Stimulated activated CD8-positive, alpha-beta memory T cell treated with anti-CD3 and anti-CD28 coated beads, Interleukin-15, amount 100 ng/mL, for 4 hours (primary cell): ENCODE results near the gene TRIP6.
"Not testable (repeated sequence)": the region's sequence is repeated elsewhere in the genome, so short reads cannot be mapped to it uniquely, and the experiment has no call there.

ENCODE experiments used
- DNase-seq, 2 donors: peaks; one replicate each; pipeline ENCODE4 v3.0.0-alpha.2; 2020; ENCODE audit warnings: low read depth in 2 of 2

TRIP6 gene

DNA sequence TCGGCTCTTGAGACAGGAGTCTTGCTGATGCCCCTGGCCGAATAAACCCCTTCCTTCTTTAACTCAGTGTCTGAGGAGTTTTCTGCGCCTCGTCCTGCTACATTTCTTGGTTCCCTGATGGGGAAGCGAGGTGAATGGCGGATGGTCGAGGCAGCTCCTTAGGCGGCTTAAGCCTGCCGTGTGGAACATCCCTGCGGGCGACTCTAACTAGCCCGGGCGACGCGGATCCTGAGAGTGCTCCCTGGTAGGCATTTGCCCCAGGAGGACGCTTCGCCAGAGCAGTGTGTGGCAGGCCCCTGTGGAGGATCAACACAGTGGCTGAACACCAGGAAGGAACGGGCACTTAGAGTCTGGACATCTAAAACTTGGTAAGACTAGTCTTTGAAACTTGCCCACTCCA is 27.8 kb upstream of the TRIP6 start:
- no peak for DNase-seq

DNA sequence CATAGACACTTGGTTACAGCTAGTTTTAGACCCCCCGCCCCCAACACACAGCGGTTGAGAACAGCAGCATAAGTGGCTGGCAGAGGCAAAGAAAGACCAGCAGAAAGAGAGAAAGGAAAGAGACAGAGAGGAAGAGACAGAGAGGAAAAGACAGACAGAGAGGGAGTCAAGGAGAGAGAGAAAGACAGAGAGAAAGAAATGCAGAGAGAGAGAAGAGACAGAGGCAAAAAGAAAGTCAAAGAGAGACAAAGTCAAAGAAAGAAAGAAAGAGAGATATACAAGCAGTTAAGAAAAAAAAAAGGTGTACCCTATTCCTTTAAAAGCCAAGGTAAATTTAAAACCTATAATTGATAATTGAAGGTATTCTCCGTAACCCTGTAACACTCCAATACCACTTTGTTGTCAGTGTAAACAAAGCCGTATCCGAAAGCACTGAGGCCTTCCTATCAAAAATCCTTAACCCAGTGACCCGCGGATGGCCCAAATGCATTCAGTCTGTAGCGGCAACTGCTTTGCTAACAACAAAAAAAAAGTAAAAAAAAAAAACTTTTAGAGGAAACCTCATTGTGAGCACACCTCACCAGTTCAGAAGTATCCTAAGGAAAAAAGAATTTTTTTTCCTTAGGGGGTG is 26.6 kb upstream of the TRIP6 start:
- DNase-seq = no peak

DNA sequence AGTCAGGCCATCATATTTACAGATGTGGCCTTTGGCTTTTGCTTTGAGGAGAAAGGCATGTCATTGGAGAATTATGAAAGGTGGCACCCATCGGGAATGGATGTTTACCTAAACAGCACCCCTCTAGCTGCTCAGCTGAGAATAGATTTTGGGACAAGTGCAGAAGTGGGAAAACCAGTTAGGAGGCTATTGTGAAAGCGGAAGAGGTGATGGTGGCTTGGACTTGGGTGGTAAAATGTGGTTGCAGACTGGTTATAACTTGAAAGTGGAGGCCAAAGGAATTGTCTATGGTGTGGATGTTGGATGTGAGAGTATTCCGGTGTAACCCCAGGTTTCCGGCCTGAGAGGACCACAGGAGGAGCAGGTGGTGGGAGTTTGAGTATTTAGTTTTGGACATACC is 19.8 kb upstream of the TRIP6 start:
- DNase-seq = no peak

DNA sequence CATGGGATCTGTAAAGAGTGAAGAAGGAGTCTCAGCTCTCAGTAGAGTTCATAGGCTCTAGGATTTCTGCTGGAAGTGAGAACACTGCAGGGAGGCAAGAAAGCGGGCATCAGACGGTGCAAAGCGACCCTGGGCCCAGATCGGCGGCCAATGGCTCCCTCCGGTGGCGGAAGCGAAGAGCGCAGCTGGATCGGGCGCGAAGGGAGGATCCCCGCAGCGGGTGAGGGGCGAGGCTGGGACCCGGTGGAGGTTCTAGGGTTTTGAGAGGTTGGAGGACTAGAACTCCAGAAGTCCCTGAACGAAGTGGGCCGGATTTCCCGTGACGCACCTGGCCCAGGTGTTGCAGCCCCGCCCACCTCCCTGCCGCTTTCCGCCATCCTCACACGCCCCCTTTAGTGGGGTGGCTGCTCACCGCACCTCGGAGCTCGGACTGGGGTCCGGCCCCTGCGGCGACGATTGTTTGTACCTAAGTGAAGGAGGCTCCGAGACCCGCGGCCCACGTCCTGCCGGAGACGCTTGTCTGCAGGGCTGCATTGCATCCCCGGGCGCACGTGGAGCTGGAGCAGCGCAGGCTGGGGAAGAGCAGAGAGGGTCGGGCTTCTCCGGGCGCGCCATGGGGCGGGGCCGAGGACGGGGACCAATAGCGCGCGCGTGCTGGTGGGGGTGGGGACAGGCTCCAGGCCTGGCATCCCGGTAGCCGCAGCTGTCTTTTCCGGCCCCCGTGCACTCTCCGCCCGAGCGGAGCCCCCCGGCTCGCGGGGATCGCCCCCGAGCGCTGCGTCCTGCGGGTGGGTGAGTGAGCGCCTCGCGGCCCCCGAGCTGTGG is 14.9 kb upstream of the TRIP6 start, which contains the start of gene SLC12A9:
SLC12A9 (plus strand) TSS at position 666 of the 825 bp plus-strand sequence. CDS start 1,485 bp downstream, outside the sequence.
- peak; percentile 61 to 69 for DNase-seq

DNA sequence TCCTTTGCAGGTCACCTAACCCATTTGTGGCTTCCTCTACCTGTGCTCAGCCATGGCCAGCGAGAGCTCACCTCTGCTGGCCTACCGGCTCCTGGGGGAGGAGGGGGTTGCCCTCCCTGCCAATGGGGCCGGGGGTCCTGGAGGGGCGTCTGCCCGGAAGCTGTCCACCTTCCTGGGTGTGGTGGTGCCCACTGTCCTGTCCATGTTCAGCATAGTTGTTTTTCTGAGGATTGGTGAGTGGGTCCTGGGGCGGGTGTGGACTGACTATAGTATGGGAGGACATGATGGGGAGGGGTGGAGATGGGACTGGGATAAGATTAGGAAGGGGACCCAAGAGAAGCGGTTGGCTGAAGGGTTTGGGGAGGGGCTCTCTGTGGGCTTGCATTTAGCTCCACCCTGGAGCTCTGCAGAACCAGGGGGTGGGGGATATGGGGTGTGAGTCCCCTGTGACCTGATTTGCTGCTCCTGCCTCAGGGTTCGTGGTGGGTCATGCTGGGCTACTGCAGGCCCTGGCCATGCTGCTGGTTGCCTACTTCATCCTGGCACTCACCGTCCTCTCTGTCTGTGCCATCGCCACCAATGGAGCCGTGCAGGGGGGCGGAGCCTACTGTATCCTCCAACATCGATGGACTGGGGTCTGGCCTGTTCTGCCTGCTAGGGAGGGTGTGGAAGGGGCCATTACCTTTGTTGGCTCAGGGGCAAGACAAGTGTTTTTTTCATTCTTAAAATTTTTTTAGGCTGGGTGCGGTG is 12.9 kb upstream of the TRIP6 start:
- no peak for DNase-seq

DNA sequence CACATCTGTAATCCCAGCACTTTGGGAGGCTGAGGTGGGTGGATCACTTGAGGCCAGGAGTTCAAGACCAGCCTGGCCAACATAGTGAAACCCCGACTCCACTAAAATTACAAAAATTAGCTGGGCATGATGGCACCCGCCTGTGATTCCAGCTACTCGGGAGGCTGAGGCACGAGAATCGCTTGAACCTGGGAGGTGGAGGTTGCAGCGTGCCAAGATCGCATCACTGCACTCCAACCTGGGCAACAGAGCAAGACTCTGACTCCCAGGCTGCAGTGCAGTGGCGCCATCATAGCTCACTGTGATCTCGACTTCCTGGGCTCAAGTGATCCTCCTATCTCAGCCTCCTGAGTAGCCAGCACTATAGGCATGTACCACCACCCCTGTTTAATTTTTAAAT is 12.3 kb upstream of the TRIP6 start:
- not testable (repeated sequence) for DNase-seq

DNA sequence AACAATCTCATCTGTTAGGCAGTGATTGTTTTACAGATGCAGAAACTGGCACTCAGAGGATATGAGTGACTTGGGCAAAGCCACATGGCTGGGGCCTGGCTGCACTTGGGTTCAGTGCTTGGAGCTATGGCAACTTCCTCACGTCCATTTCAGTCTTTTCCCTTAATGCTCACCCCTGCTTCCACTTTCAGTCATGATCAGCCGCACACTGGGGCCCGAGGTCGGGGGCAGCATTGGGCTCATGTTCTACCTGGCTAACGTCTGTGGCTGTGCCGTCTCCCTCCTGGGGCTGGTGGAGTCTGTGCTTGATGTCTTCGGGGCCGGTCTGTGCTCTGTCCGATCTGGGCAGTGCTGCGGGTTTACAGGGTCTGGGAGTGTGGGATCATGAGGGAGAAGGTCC is 11.7 kb upstream of the TRIP6 start:
- no peak for DNase-seq

DNA sequence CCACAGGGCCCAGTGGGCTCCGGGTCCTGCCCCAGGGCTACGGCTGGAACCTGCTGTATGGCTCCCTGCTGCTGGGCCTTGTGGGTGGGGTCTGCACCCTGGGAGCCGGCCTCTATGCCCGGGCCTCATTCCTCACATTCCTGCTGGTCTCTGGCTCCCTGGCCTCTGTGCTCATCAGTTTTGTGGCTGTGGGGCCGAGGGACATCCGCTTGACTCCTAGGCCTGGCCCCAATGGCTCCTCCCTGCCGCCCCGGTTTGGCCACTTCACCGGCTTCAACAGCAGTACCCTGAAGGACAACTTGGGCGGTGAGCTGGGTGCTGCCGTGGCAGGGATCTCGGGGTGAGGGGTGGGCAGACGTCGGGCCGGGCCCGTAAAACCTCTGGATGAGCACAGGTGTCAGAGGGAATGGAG is 10.3 kb upstream of the TRIP6 start:
- DNase-seq = no peak

DNA sequence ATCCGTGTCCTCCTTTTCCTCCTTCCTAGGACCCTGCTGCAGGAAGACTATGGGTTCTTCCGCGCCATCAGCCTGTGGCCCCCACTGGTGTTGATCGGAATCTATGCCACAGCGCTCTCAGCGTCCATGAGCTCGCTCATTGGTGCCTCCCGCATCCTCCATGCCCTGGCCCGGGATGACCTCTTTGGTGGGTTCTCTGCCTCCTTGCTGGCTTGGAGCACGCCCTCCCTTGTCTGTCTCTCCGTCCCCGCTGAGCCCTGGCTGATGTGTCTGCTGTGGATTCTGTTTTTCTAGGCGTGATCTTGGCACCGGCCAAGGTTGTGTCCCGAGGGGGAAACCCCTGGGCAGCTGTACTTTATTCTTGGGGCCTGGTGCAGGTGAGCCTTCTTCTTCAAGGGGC is 7.3 kb upstream of the TRIP6 start:
- DNase-seq = no peak

DNA sequence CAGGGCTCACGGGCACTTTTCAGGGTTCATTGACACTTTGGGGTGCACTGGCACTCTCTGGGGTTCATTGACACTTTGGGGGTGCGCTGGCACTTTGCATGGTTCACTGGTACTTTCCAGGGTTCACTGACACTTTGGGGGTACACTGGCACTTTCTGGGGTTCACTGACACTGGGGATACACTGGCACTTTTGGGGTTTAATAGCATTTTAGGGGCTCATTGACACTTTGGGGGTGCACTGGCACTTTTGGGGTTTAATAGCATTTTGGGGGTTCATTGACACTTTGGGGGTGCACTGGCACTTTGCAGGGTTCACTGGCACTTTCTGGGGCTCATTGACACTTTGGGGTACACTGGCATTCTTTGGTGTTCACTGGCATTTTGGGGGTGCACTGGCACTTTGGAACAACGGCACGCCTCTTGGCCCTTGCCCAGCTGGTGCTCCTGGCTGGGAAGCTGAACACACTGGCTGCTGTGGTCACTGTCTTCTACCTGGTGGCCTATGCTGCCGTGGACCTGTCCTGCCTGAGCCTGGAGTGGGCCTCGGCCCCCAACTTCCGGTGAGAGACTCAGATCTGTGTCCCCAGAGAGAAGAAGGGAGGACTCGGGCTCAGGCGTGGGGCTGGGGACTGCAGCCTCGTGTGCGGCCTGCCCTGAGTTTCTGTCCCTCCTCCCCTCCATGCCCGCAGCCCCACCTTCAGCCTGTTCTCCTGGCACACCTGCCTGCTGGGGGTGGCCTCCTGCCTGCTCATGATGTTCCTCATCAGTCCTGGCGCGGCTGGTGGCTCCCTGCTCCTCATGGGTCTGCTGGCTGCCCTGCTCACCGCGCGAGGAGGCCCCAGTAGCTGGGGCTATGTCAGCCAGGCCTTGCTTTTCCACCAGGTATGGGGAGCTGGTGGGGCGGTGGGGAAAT is 6.2 kb upstream of the TRIP6 start:
- DNase-seq = no peak

DNA sequence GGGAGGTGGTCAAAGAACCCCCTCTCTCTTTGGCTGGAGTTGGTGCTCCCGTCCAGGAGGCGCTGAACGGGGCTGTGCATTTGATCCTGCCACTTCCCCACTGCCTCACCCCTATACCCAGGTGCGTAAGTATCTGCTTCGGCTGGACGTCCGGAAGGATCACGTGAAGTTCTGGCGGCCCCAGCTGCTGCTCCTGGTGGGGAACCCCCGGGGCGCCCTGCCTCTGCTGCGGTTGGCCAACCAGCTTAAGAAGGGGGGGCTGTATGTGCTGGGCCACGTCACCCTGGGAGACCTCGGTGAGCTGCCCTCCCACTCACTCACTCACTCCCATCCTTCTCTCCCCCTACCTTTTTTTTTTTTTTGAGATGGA is 5.6 kb upstream of the TRIP6 start:
- DNase-seq = no peak

DNA sequence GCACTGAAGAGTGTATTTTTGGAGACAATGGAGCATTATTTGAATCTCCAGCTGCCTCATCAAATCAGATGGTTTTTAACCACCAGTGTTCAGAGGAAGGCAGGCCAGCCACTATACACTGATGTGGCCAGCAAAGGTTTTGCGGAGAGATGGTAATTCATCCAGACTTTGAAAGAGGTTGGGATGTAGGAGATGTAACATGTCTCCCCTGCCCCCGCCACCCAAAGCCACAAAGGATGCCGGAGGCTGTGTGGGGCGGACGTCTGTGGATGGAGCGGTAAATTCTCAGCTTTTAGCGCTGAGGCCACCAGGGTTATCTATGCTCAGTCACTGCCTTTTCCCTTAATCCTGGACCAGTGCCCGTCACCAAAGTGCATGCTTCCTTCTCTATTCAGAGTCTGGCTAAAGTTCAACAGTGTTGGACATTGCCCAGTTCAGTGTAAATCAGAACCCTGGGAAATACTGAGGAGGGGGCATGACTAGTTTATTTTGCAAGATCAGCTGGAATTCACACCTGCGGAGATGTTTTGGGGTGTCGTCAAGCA is 3.7 kb upstream of the TRIP6 start:
- no peak for DNase-seq

DNA sequence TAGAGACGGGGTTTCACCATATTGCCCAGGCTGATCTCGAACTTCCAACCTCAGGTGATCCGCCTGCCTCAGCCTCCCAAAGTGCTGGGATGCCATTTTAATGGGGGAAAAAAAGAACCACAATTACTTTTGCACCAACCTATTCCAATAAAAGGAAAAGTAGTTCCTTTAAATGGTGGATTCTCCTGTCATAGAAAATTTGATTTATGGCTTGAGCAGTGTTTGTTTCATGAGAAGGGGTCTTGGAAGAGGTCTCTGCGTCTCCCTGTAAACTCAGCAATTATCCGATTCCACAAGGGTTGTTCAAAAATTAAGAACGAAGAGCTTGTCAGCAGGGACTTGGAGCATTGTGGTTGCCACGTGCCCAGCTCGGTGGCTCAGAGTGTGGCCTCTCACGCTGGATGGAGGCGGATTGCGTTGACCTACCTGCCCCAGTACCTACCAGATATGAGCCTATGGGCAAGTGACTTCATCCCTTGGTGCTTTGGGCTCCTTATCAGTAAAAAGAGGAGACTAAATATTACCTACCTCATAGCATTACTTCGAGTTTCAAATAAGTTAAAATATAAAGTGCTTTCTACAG is 2.8 kb upstream of the TRIP6 start:
- no peak for DNase-seq

DNA sequence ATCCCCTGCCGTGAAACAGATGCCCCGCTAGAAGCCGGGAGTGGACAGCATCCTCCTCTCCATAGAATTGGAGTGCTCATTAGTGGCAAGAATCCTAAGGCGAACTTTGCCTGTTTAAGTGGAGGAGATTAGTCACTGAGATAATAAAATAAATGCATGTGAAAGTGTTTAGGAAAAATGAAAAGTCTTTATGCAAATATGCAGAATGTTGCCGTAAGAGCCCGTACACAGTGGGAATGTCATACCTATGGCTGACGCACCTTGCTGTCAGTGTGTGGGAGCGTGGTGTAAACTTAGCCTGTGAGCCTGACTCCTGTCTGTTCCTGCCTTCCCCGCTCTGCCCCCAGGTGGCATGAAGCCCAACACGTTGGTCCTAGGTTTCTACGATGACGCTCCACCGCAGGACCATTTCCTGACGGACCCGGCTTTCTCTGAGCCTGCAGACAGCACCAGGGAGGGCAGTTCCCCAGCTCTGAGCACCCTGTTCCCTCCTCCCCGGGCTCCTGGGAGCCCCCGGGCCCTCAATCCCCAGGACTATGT is 1.7 kb upstream of the TRIP6 start:
- no peak for DNase-seq

DNA sequence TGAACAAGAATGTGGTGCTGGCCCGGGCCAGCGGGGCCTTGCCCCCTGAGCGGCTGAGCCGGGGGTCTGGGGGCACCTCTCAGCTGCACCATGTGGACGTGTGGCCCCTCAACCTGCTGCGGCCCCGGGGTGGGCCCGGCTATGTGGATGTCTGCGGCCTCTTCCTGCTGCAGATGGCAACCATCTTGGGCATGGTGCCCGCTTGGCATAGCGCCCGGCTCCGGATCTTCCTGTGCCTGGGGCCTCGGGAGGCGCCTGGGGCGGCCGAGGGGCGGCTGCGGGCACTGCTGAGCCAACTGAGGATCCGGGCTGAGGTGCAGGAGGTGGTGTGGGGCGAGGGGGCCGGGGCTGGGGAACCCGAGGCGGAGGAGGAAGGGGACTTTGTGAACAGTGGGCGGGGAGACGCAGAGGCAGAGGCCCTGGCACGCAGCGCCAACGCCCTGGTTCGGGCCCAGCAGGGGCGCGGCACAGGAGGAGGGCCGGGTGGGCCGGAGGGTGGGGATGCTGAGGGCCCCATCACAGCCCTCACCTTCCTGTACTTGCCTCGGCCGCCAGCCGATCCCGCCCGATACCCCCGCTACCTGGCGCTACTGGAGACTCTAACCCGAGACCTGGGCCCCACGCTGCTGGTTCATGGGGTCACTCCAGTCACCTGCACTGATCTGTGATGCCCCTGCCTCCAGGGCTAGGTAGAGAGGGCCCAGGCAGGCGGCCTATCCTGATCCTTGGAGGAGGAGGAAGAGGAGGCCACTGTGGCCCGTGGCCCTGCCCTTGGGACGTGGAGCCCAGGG is 1.1 kb upstream of the TRIP6 start:
- no peak for DNase-seq

DNA sequence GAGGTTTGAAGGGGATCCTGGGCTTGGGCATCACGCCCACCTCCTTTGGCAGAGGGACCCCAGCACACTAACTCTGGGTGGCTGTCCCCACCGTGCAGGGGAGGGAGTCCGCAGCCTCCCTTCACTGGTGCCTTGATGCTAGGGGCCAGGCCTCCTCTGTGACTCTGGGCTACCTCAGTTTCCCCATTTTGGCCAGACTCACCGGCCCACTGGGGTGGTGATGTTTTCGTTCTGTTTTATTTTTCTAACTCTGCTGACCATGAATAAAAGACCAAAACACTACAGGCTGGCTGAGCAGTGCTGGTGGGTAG is 503 bp upstream of the TRIP6 start:
- DNase-seq = no peak

DNA sequence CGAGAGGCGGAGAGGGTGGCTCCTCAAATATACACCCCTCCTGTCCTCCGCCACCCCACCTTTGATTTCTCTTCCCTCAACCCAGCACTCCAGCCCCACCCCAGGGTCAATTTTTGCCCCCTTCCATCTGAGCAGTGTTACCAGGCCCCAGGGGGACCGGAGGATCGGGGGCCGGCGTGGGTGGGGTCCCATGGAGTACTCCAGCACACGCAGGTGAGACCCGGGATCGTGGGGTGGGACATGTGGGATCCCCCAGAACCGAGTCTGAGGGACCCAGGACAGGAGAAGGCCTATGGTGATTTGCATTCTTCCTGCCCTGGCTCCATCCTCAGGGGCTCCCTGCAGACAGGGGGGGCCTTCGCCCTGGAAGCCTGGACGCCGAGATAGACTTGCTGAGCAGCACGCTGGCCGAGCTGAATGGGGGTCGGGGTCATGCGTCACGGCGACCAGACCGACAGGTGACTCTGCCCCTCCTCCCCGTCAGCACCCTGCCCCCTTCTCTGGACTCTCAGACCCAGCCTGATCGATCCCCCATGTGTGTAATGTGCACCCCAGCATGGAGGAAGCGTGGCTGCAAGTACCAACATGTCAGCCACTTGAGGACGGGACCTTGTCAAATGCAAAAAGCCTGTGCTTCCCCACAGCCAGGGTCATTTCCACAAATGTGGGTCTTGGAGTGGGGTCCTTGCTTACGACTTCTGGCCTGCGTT is 744 bp downstream of the TRIP6 start:
- no peak for DNase-seq

DNA sequence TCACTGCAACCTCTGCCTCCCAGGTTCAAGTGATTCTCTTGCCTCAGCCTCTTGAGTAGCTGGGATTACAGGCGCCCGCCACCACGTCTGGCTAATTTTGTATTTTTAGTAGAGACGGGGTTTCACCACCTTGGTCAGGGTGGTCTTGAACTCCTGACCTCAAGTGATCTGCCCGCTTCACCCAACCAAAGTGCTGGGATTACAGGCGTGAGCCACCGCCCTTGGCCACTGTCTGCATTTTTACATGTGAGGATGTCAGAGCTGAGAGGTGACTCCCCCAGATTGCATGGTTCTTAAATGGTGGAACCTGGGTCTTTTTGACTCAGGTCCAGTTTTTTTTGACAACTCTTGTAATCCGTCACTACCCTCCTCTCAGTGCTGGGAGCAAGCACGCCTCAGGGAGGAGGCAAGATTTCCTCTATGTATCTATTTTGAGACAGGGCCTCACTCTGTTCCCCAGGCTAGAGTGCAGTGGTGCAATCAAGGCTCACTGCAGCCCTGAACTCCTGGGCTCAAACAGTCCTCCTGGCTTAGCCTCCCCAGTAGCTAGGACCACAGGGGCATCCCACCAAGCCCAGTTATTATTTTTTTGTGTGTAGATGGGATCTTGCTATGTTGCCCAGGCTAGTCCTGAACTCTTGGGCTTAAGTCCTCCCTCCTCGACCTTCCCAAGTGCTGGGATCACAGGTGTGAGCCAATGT is 6.6 kb downstream of the TRIP6 start:
- DNase-seq = no peak

DNA sequence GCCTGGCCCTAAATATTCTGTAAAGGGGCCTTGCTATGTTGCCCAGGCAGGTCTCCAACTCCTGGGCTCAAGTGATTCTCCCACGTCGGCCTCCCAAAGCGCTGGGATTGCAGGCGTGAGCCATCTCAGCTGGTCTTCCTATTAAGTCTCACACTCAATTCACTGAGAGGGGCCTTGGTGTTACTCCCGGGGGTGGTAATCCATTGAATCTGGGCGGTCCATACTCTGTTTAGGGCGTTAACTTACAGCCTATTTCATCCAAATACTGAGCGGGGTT is 7.1 kb downstream of the TRIP6 start:
- DNase-seq = no peak
